Subcutaneous abdominal adipose tissue (tissue), 5 donors: ENCODE measurements around the gene ZNF618.

Experiments used
- H3K27ac ChIP-seq: one replicate; pipeline ENCODE4 v1.7.0; 2013; ENCODE audit warnings: low read depth, mild to moderate bottlenecking, inconsistent platforms, low read length, moderate library complexity
- H3K27me3 ChIP-seq, 5 donors: one replicate each; pipeline ENCODE4 v1.7.0; 2013; ENCODE audit warnings: low read length in 5 of 5, inconsistent platforms in 1 of 5; ENCODE audit not compliant: control insufficient read depth in 5 of 5, insufficient read depth in 4 of 5
- H3K36me3 ChIP-seq, 5 donors: one replicate each; pipeline ENCODE4 v1.7.0; 2013; ENCODE audit warnings: low read length in 5 of 5; ENCODE audit not compliant: control insufficient read depth in 5 of 5, insufficient read depth in 5 of 5
- H3K4me1 ChIP-seq, 5 donors: one replicate each; pipeline ENCODE4 v1.7.0; 2013; ENCODE audit warnings: low read length in 5 of 5, mild to moderate bottlenecking in 3 of 5, moderate library complexity in 1 of 5; ENCODE audit not compliant: control insufficient read depth in 5 of 5, insufficient read depth in 5 of 5
- H3K4me3 ChIP-seq, 5 donors: one replicate each; pipeline ENCODE4 v1.7.0; 2013; ENCODE audit warnings: low read length in 5 of 5, low read depth in 1 of 5
- H3K9ac ChIP-seq, 5 donors: one replicate each; pipeline ENCODE4 v1.7.0; 2013; ENCODE audit warnings: low read length in 5 of 5, mild to moderate bottlenecking in 4 of 5, moderate library complexity in 3 of 5
- H3K9me3 ChIP-seq, 5 donors: one replicate each; pipeline ENCODE4 v1.7.0; 2013; ENCODE audit warnings: low read length in 5 of 5; ENCODE audit not compliant: control insufficient read depth in 5 of 5
- donor health status: healthy.
- donor health status: healthy.
- donor health status: healthy.
- donor health status: healthy.
- donor health status: healthy.

Gene ZNF618

GRCh38 chr9:113989714-113990569 is 113.8 kb downstream of the ZNF618 start:
- peaks cover 0 to 15% (median 7%) of the 10 kb centered on the region in 5 donors for H3K36me3 ChIP-seq
- no peaks in the 10 kb centered on the region for H3K9me3 ChIP-seq
- H3K9ac ChIP-seq = no peak overlapping the region
- H3K4me3 ChIP-seq = no peak overlapping the region
- peaks cover 13 to 56% (median 48%) of the 10 kb centered on the region in 5 donors for H3K4me1 ChIP-seq
- H3K27ac ChIP-seq = no peak overlapping the region
- no peaks in the 10 kb centered on the region for H3K27me3 ChIP-seq

GRCh38 chr9:113990570-113990907 is 114.4 kb downstream of the ZNF618 start:
- Histone ChIP-seq H3K4me1 (peaks cover 13 to 56% (median 48%) of the 10 kb centered on the region in 5 donors), H3K4me3 (no peak overlapping the region), H3K9ac (no peak overlapping the region), H3K27me3 (no peaks in the 10 kb centered on the region), H3K27ac (no peak overlapping the region), H3K36me3 (peaks cover 0 to 15% (median 5%) of the 10 kb centered on the region in 5 donors), H3K9me3 (no peaks in the 10 kb centered on the region)

- Histone ChIP-seq H3K9ac (no peak overlapping the region), H3K9me3 (no peaks in the 10 kb centered on the region), H3K4me1 (peaks cover 13 to 56% (median 48%) of the 10 kb centered on the region in 5 donors), H3K4me3 (no peak overlapping the region), H3K36me3 (peaks cover 0 to 15% (median 5%) of the 10 kb centered on the region in 5 donors), H3K27ac (no peak overlapping the region), H3K27me3 (no peaks in the 10 kb centered on the region)
Measured at GRCh38 chr9:113990975-113991471, 114.9 kb downstream of the ZNF618 start.

GRCh38 chr9:113991714-113992113 is 115.6 kb downstream of the ZNF618 start:
- Histone ChIP-seq H3K9me3 (no peaks in the 10 kb centered on the region), H3K36me3 (peaks cover 0 to 15% (median 5%) of the 10 kb centered on the region in 5 donors), H3K4me1 (peaks cover 13 to 56% (median 48%) of the 10 kb centered on the region in 5 donors), H3K27me3 (no peaks in the 10 kb centered on the region), H3K27ac (no peak overlapping the region), H3K9ac (no peak overlapping the region), H3K4me3 (no peak overlapping the region)

GRCh38 chr9:113992276-113992951 is 116.3 kb downstream of the ZNF618 start:
- peaks cover 13 to 56% (median 48%) of the 10 kb centered on the region in 5 donors for H3K4me1 ChIP-seq
- H3K27me3 ChIP-seq = no peaks in the 10 kb centered on the region
- H3K9me3 ChIP-seq = no peaks in the 10 kb centered on the region
- peaks cover 0 to 15% (median 5%) of the 10 kb centered on the region in 5 donors for H3K36me3 ChIP-seq
- H3K9ac ChIP-seq = no peak overlapping the region
- no peak overlapping the region for H3K27ac ChIP-seq
- H3K4me3 ChIP-seq = peak overlapping the region in 3 of 5 donors; percentile 16 to 32 (median 32)

GRCh38 chr9:113992994-113993393 is 116.9 kb downstream of the ZNF618 start:
- Histone ChIP-seq H3K27me3 (no peaks in the 10 kb centered on the region), H3K4me1 (peaks cover 13 to 62% (median 48%) of the 10 kb centered on the region in 5 donors), H3K27ac (no peak overlapping the region), H3K36me3 (peaks cover 0 to 15% (median 5%) of the 10 kb centered on the region in 5 donors), H3K9me3 (no peaks in the 10 kb centered on the region), H3K9ac (no peak overlapping the region), H3K4me3 (peak overlapping the region in 2 of 5 donors; percentile 32)

GRCh38 chr9:113993838-113994540 is 117.9 kb downstream of the ZNF618 start:
- no peak overlapping the region for H3K4me3 ChIP-seq
- H3K36me3 ChIP-seq = peaks cover 0 to 11% (median 0%) of the 10 kb centered on the region in 5 donors
- no peak overlapping the region for H3K27ac ChIP-seq
- peak overlapping the region in 1 of 5 donors; percentile 14 for H3K9ac ChIP-seq
- H3K4me1 ChIP-seq = peaks cover 13 to 61% (median 50%) of the 10 kb centered on the region in 5 donors
- no peaks in the 10 kb centered on the region for H3K9me3 ChIP-seq
- no peaks in the 10 kb centered on the region for H3K27me3 ChIP-seq

GRCh38 chr9:113995401-113995800 is 119.3 kb downstream of the ZNF618 start:
- H3K4me1 ChIP-seq = peaks cover 13 to 50% (median 41%) of the 10 kb centered on the region in 5 donors
- H3K27ac ChIP-seq = no peak overlapping the region
- H3K9ac ChIP-seq = no peak overlapping the region
- H3K4me3 ChIP-seq = no peak overlapping the region
- no peaks in the 10 kb centered on the region for H3K27me3 ChIP-seq
- H3K9me3 ChIP-seq = no peaks in the 10 kb centered on the region
- peaks cover 0 to 12% (median 7%) of the 10 kb centered on the region in 5 donors for H3K36me3 ChIP-seq

- H3K9ac ChIP-seq = no peak overlapping the region
- H3K27me3 ChIP-seq = no peaks in the 10 kb centered on the region
- H3K9me3 ChIP-seq = no peaks in the 10 kb centered on the region
- no peak overlapping the region for H3K4me3 ChIP-seq
- H3K27ac ChIP-seq = no peak overlapping the region
- peaks cover 0 to 13% (median 9%) of the 10 kb centered on the region in 5 donors for H3K36me3 ChIP-seq
- H3K4me1 ChIP-seq = peaks cover 13 to 48% (median 41%) of the 10 kb centered on the region in 5 donors
Measured at GRCh38 chr9:113995963-113996362, 119.9 kb downstream of the ZNF618 start.
